ENCODE data around the gene C9orf72.
"Not testable (repeated sequence)": the region's sequence is repeated elsewhere in the genome, so short reads cannot be mapped to it uniquely, and the experiment has no call there.

Gene C9orf72

DNA sequence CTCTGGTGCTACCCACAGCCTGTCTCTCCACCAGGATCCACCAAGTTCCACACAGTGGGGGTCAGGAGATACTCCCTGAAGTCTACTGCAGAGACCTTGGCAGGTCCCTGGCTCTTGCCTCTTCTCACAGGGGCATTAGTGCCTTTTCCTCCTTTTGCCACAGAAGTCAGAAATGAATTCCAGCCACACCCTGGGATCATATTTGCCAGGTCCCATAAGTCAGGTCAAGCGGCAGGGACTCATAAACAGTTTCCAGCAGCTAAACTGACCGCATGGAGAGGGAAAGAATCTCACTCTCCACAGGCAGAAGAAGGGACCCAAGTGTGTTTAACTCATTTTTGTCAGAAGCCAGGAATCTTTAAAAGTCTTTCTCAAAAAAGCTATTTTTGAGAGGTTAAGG is 62.5 kb downstream of the C9orf72 start:
- DNase-seq: no peak

DNA sequence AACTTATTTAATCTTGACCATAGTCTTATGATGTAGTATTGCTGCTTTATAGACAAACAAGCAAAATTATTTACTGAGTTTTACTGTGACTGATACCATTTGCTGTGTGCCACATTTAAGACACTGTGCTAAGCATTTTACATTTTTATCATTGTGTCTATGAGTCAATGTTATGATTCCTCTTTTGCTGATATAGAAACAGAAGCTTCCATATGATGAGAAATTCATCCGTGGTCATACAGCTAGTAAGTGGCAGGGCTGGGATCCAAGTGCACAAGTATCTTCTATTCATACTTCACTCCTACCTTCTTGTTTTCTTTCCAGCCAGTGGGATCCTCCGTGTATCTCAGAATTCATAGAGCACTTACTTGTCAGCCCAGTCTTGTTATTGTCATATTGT is 66.3 kb downstream of the C9orf72 start:
- DNase-seq: no peak

DNA sequence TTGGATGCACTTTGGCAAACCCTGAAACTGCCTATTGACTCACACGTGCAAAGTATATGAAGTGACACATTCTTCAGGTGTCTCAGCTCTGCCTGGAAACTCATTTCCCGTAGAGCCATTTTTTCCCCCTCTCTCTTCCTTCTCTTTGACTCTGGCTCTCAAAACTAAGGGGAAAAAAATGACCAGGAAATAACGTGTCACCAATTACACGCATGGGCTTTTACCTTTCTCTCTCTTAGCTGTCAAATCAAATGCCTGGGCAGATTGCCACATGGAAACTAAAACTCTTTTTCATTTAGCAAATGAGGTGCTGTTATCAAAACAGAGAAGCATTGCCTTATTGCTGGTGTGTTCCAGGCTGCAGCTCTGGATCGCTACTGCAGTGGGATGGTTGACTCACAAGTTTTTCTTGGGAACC is 67.5 kb downstream of the C9orf72 start:
- no peak for DNase-seq

DNA sequence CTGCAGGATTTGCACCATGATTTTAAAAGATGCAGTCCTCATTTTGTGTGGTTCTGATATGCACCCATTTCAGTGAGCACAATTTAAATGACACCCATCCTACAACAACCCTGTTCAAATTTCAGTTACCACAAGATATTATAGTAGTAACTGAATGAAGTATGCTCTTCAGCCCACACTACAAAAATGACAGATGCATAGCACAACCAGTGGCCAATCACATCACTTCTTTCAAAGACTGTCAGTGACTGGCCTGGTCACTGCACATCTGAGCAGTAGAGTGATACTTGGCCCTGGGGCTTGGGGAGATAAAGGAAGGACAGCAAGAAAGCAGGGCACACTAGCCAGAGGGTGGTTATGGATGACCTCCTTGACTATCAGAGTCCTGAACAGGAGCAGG is 69.0 kb downstream of the C9orf72 start:
- no peak for DNase-seq

DNA sequence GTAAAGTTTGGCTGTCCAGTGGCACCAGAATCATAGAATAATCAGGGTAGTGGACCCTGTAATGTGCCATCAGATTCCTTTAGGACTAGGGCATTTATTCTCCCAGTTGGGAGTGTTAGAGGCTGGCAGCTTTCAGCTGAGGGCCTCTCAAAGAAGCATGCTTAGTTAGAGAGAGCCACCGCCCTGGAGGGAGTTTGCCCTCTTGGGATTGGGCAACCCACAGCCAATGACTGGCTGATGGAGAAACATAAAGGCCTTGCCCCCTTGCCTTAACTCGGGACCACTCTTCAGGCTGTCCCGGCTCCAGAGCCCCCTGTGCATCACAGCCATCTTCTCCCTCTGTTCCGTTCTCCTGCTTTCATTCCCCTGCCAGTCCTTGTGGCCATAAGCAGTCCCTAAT is 69.7 kb downstream of the C9orf72 start:
- DNase-seq: no peak

DNA sequence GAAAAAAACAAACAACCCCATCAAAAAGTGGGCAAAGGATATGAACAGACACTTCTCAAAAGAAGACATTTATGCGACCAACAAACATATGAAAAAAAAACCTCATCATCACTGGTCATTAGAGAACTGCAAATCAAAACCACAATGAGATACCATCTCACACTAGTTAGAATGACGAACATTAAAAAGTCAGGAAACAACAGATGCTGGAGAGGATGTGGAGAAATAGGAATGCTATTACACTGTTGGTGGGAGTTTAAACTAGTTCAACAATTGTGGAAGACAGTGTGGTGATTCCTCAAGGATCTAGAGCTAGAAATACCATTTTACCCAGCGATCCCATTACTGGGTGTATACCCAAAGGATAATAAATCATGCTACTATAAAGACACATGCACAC is 72.4 kb downstream of the C9orf72 start:
- not testable (repeated sequence) for DNase-seq

DNA sequence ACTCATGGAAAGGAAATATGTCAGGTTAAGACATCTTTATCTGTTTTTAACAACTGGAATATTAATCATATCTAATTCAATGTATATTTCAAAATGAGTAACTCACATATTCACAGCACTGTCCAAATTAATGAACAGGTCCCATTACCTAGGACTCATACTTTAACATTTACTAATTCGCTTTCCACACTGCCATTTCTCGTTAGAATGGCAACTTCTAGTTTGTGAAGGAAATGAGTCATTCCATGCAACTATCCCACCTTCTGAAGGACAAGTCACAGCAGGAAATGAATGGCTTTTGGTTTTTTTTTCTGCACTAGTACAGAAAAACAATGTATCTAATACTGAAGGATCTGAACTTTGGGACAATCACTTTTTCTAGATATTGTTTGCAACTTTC is 73.8 kb downstream of the C9orf72 start:
- DNase-seq: no peak

DNA sequence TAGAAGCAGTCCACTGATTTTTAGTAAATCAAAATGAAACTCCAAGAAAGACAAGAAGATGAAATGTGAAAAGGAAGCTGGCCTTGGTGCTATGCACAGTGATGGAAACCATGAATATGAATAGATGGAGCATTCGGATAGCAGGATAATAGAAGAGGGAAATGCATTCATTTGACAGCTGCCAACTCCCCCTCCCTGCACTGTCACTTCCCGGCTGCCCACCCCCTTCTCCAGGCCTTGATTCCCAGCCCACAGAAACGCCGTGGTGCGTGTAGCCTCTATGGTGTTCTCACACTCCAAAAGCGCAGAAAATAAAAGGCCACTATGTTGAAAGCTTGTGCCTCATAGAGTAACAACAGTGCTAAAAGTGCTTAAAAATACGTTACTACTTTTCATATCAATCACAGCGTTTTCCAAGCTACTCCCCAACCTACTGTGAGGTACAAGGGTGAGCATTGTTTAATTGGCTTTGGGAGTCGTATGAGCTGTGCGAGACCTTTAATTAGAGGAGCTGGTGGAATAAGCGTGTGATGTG is 75.3 kb downstream of the C9orf72 start:
- no peak for DNase-seq
